GM19328 (cell line): Measurements from ENCODE around the gene KMT2E.
"Not testable (repeated sequence)": the region's sequence is repeated elsewhere in the genome, so short reads cannot be mapped to it uniquely, and the experiment has no call there.

Source experiments
- ATAC-seq: cut with Tn5 transposase; IDR thresholded peaks from one replicate; pipeline ENCODE4 v1.9.1; 2021; ENCODE audit warnings: mild to moderate bottlenecking, moderate library complexity; ENCODE audit not compliant: unreplicated experiment

The KMT2E gene

GRCh38 chr7:105013816-105014692 lies at the start of gene KMT2E:
Gene KMT2E (plus strand): TSS chr7:105014205. CDS start chr7:105040953, 26,748 bp downstream.
- ATAC-seq, result peak; percentile 28

GRCh38 chr7:104964626-104965236 lies 49.3 kb upstream of the KMT2E start:
- ATAC-seq, result no peak

- no peak for ATAC-seq
Measured at GRCh38 chr7:104966022-104966421, 48.0 kb upstream of the KMT2E start.

GRCh38 chr7:104967088-104967487 lies 46.9 kb upstream of the KMT2E start:
- no peak for ATAC-seq

- no peak for ATAC-seq
Measured at GRCh38 chr7:104967595-104967994, 46.4 kb upstream of the KMT2E start.

- no peak for ATAC-seq
Measured at GRCh38 chr7:104968648-104969047, 45.4 kb upstream of the KMT2E start.

GRCh38 chr7:104969183-104969582 lies 44.8 kb upstream of the KMT2E start:
- no peak for ATAC-seq

- no peak for ATAC-seq
Measured at GRCh38 chr7:104971290-104972071, 42.5 kb upstream of the KMT2E start.

- ATAC-seq, result no peak
Measured at GRCh38 chr7:104972500-104972899, 41.5 kb upstream of the KMT2E start.

GRCh38 chr7:104973227-104973626 lies 40.8 kb upstream of the KMT2E start:
- ATAC-seq, result no peak

- no peak for ATAC-seq
Measured at GRCh38 chr7:104973909-104974415, 40.0 kb upstream of the KMT2E start.

GRCh38 chr7:104975553-104975952 lies 38.5 kb upstream of the KMT2E start:
- ATAC-seq, result not testable (repeated sequence)

- ATAC-seq, result no peak
Measured at GRCh38 chr7:104976966-104977636, 36.9 kb upstream of the KMT2E start.

- no peak for ATAC-seq
Measured at GRCh38 chr7:104978460-104978859, 35.5 kb upstream of the KMT2E start.

- ATAC-seq, result no peak
Measured at GRCh38 chr7:104979167-104979841, 34.7 kb upstream of the KMT2E start.

- ATAC-seq, result no peak
Measured at GRCh38 chr7:104980440-104980839, 33.6 kb upstream of the KMT2E start.

GRCh38 chr7:104980841-104981671 lies 32.9 kb upstream of the KMT2E start:
- ATAC-seq, result no peak

- no peak for ATAC-seq
Measured at GRCh38 chr7:104981672-104982037, 32.4 kb upstream of the KMT2E start.

- no peak for ATAC-seq
Measured at GRCh38 chr7:104982308-104983075, 31.5 kb upstream of the KMT2E start.
